ENCODE measurements around the gene PUS1.

DNA sequence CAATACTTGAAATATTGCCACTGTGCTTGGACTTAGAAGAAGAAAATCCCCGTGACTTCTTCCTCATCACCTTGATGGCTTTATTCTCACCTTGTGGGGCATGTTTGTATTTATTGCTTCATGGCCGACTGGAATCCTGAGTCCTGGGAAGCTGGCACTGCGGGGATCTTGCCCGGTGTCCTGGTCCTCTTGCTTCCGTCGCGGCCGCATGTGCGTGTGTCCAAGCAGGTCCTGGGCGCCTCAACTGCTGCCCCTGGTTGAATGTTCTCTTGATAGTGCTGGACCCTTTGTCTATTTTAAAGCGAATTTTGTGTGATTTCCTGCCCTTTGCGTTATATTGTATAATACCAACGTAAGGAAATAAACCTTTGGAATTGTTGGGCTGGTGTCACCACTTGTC is 6.3 kb upstream of the PUS1 start:
- TF ChIP-seq ZNF232 (CRISPR knock-in tag; IDR thresholded peaks at IDR 0.05): no peak
- TF ChIP-seq NRF1 (conservative IDR thresholded peaks at IDR 0.05 in 1 of 2, IDR thresholded peaks at IDR 0.05 in 1 of 2): no peak
- TF ChIP-seq HNRNPUL1 (IDR thresholded peaks at IDR 0.05; ENCODE audit: low read length): no peak
- TF ChIP-seq POLR2A (conservative IDR thresholded peaks at IDR 0.05): no peak
- TF ChIP-seq, protein P1, sequence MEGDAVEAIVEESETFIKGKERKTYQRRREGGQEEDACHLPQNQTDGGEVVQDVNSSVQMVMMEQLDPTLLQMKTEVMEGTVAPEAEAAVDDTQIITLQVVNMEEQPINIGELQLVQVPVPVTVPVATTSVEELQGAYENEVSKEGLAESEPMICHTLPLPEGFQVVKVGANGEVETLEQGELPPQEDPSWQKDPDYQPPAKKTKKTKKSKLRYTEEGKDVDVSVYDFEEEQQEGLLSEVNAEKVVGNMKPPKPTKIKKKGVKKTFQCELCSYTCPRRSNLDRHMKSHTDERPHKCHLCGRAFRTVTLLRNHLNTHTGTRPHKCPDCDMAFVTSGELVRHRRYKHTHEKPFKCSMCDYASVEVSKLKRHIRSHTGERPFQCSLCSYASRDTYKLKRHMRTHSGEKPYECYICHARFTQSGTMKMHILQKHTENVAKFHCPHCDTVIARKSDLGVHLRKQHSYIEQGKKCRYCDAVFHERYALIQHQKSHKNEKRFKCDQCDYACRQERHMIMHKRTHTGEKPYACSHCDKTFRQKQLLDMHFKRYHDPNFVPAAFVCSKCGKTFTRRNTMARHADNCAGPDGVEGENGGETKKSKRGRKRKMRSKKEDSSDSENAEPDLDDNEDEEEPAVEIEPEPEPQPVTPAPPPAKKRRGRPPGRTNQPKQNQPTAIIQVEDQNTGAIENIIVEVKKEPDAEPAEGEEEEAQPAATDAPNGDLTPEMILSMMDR (IDR thresholded peaks at IDR 0.05 in 2 of 3, conservative IDR thresholded peaks at IDR 0.05 in 1 of 3; ENCODE audit: insufficient read depth in 2 of 3, low read depth in 1 of 3, low read length in 3 of 3): no peak
- no peak for TF ChIP-seq RBM39 (optimal IDR thresholded peaks at IDR 0.05; ENCODE audit: low read depth, low read length)
- no peak for TF ChIP-seq PCBP1 (IDR thresholded peaks at IDR 0.05; ENCODE audit: low read depth, low read length, poor library complexity, severe bottlenecking)
- no peak for TF ChIP-seq EP300 (IDR thresholded peaks at IDR 0.05; ENCODE audit: low read length)
- no peak for TF ChIP-seq ZNF449 (CRISPR knock-in tag; IDR thresholded peaks at IDR 0.05)
- TF ChIP-seq SRF (CRISPR knock-in tag; IDR thresholded peaks at IDR 0.05): no peak
